ENCODE results near the gene OR1I1.

The OR1I1 gene

GRCh38 chr19:15098460-15098859 lies 16.4 kb downstream of the OR1I1 start:
- no peak for DNase-seq (ENCODE audit: low spot score)

- DNase-seq (ENCODE audit: low spot score) = no peak
Observed at GRCh38 chr19:15099017-15099582, 17.1 kb downstream of the OR1I1 start.

DNA sequence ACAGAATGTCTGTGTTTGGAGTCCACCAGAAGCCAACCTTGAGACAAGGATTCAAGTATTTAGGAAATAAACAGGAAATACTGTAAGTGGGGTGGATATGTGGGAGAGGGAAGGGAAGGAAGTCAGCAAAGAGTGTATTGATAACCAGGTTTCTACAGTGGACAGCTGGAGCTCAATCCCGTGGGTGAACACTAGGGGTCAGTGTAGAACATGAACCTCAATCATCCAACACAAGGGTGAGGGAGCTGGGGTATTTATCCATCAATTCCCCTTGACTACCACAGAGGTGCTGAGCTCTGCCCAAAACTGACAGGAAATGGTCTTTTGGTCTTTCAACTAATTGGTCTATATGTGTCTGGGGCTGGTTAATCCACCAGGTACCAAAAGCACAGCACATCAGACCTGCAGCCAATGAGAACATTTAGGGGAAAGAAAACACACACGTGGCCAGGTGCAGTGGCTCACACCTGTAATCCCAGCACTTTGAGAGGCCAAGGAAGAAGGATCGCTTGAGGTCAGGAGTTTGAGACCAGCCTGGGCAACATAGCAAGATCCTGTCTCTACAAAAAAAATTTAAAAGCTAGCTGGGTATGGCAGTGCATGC lies 19.6 kb downstream of the OR1I1 start:
- no peak for DNase-seq (ENCODE audit: low spot score)

DNA sequence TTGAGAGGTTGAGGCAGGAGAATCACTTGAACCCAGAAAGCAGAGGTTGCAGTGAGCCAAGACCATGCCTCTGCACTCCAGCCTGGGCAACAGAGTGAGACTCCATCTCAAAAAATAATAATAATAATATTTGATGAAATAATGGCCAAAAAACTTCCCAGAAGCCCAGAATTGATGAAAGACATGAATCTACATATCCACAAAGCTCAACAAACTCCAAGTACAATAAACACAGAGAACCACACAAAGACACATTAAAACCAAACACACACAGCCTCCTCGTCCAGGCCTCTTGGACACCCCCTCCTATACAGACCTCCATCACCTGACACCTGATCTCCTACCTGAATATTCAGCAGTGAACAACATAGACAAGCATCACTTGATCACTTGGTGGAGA lies 22.0 kb downstream of the OR1I1 start:
- DNase-seq (ENCODE audit: low spot score) = no peak

- DNase-seq (ENCODE audit: low spot score) = no peak
Observed at GRCh38 chr19:15104411-15104810, 22.4 kb downstream of the OR1I1 start.

DNA sequence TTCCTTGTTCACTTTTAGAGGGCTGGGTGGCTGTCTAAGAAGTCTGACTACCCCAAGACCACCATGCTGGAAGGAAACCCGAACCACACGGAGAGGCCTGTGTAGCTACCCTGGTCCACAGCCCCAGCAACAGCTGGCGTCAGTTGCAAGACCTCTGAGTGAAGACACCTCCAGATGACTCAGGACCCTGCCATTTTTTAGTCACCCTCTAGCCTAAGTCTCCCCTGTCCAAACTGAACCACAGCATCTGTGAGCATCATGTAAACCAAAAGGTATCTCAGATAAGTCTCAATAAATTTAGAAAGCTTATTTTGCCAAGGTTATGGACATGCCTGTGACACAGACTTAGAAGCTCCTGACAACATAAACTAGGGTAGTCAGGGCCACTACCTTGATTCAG lies 23.0 kb downstream of the OR1I1 start:
- DNase-seq (ENCODE audit: low spot score) = no peak

DNA sequence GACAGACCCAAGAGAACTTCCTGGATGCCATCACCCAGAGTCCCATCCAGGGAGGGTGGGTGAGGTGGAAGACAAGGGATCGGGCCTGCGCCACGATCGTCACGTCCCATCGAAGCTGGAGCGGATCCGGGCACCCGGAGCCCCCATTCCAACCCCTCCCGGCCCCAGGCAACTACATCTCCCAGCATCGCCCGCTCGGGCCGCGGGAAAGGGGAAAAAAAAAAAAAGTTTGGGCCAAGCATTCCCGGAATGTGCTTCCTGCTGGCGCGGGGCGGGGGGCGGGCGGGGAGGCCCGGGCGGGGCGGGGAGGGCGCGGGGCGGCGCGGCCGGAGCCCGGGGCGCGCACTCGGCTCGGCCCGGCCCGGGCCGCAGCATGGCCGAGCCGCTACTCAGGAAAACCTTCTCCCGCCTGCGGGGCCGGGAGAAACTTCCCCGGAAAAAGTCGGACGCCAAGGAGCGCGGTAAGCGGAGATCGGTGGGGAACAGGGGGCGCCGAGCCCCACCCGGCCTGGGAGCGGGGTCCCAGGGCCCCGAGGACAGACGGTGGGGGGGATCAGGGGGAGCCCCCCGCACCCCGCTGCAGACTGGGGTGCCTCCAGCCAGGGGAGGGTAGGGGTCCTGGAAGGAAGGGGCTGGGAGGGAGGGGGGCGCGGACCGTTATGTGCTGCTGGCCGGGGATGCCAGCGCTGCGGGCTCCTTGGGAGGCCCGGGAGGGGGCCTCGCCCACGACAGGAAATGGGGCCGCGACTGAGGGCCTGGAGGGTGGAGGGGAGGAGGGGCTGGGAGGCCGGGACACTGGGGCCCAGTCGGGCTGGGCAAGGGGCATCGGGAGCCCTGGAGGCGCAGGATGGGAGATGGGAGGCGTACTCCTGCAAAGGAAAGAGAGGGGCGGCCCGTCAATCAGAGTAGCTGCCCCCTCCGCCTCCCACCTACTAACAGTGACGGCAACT lies 25.3 kb downstream of the OR1I1 start, which contains the start of gene SYDE1:
Gene SYDE1, plus strand, starts transcription at position 341 of the 950 bp plus-strand sequence. Its CDS starts 33 bp downstream, at position 374.
- no peak for DNase-seq (ENCODE audit: low spot score)

DNA sequence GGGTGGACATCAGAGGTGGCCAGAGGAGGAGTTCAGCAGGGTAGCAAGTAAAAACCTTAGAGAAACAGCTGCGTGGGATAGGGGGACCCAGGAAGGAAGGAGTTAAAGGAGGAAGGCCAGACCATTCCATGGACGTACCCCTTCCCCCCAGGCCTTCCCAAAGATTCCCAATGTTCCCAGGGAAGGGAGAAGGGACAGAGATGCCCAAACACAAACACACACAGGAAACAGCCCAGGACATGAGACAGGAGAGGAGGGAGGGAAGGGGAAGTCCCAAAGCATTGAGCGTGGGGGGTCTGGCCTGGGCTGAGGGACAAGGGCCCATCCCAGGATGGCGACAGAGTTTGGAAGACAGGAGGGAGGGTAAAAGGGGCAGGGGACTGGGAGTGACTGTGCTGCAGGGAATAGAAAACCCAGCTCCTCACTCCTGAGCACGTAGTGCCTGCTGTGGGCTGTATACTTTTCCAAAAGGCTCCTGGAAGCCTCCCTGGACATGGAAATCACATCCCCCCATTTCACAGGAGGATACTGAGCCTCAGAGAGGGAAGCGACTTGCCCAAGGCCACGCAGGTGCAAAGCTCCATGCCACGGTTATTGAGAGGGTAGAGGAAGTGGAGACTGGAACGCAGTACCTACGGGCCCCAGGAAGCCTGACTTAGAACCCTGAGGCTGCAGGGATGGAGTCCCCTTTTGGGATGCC lies 26.3 kb downstream of the OR1I1 start:
- DNase-seq (ENCODE audit: low spot score) = no peak

DNA sequence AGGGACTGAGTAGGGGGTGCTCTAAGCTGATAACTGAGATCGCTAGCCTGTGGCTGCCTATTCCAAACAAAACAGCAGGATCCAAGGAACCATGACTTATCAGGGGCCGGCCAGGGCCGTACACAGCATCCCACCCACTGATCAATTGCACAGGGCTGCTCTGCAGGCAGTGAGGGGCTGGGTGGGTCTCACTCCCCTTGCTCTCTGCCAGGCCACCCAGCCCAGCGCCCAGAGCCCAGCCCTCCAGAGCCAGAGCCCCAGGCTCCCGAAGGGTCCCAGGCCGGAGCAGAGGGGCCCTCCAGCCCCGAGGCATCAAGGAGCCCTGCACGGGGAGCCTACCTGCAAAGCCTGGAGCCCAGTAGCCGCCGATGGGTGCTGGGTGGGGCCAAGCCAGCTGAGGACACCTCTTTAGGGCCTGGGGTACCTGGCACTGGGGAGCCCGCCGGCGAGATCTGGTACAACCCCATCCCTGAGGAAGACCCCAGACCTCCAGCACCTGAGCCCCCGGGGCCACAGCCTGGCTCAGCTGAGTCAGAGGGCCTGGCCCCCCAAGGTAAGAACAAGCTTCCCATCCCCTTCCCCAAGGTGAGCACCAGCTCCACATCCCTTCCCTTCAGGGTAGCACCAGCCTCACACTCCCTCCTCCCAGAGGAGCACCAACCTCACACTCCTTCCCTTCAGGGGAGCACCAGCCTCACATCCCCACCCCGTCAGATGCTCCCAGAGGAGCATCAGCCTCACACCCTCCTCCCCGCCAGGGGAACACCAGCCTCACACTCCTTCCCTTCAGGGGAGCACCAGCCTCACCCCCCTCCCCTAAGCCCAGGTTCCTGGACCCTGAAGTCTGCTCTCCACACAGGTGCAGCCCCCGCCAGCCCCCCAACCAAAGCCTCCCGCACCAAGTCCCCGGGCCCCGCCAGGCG lies 27.1 kb downstream of the OR1I1 start:
- no peak for DNase-seq (ENCODE audit: low spot score)

DNA sequence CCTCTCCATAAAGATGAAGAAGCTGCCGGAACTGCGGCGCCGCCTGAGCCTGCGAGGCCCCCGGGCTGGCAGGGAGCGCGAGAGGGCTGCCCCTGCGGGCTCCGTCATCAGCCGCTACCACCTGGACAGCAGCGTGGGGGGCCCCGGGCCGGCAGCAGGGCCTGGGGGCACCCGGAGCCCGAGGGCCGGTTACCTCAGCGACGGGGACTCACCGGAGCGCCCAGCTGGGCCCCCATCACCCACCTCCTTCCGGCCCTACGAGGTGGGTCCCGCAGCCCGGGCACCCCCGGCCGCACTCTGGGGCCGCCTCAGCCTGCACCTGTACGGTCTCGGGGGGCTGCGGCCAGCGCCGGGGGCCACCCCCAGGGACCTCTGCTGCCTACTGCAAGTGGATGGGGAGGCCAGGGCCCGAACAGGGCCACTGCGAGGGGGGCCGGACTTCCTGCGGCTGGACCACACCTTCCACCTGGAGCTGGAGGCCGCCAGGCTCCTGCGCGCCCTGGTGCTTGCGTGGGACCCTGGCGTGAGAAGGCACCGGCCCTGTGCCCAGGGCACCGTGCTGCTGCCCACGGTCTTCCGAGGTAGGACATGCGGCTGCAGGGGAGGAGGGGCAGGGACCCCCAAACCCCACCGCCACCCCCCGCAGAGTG lies 27.9 kb downstream of the OR1I1 start:
- no peak for DNase-seq (ENCODE audit: low spot score)

DNA sequence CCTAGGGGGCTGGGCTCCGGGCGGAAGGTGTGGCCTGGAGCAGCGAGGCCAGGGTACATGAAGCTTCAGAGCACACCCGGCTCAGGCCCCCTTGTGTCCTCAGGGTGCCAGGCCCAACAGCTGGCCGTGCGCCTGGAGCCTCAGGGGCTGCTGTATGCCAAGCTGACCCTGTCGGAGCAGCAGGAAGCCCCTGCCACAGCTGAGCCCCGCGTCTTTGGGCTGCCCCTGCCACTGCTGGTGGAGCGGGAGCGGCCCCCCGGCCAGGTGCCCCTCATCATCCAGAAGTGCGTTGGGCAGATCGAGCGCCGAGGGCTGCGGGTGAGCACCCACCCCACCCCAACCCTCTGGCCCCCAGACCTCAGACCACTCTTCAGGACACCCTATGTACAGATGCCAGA lies 28.4 kb downstream of the OR1I1 start:
- DNase-seq (ENCODE audit: low spot score) = no peak

GRCh38 chr19:15111758-15112157 lies 29.7 kb downstream of the OR1I1 start:
- no peak for DNase-seq (ENCODE audit: low spot score)

DNA sequence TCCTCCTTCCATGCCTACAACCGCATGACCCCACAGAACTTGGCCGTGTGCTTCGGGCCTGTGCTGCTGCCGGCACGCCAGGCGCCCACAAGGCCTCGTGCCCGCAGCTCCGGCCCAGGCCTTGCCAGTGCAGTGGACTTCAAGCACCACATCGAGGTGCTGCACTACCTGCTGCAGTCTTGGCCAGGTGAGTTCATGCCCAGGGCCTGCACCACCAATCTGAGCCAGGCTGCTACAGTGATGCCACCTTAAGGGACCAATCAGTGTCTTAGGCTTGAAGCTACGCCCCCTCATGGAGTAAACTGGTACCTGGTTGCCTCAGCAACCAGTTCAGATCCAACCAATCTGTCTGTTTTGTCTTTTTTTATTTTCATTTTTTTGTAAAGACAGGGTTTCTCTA lies 30.4 kb downstream of the OR1I1 start:
- DNase-seq (ENCODE audit: low spot score) = no peak

DNA sequence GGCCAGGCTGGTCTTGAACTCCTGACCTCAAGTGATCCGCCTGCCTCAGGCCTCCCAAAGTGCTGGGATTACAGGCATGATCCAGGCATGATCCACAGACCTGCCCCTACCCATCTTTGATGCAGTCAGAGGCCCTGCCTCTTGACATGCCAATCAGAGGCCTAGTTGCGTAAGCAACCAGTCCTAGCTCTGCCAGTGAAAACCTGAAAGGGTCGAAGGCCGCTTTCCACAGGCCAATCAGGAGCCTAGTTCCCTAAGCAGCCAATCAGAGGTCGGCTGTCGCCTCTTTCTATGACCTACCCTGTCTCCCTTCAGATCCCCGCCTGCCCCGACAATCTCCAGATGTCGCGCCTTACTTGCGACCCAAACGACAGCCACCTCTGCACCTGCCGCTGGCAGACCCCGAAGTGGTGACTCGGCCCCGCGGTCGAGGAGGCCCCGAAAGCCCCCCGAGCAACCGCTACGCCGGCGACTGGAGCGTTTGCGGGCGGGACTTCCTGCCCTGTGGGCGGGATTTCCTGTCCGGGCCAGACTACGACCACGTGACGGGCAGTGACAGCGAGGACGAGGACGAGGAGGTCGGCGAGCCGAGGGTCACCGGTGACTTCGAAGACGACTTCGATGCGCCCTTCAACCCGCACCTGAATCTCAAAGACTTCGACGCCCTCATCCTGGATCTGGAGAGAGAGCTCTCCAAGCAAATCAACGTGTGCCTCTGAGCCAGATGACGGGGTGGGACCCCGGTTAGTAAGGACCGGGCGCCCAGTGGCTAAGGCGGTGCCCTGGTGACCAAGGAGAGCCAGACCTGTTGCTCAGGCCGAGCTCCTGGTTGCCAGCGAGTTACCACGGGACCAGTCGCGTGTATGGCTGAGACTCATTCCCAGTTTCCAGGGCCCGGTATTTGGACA lies 31.5 kb downstream of the OR1I1 start:
- DNase-seq (ENCODE audit: low spot score) = no peak

- DNase-seq (ENCODE audit: low spot score) = no peak
Observed at GRCh38 chr19:15114153-15114540, 32.1 kb downstream of the OR1I1 start.

GRCh38 chr19:15115080-15115479 lies 33.1 kb downstream of the OR1I1 start:
- no peak for DNase-seq (ENCODE audit: low spot score)

DNA sequence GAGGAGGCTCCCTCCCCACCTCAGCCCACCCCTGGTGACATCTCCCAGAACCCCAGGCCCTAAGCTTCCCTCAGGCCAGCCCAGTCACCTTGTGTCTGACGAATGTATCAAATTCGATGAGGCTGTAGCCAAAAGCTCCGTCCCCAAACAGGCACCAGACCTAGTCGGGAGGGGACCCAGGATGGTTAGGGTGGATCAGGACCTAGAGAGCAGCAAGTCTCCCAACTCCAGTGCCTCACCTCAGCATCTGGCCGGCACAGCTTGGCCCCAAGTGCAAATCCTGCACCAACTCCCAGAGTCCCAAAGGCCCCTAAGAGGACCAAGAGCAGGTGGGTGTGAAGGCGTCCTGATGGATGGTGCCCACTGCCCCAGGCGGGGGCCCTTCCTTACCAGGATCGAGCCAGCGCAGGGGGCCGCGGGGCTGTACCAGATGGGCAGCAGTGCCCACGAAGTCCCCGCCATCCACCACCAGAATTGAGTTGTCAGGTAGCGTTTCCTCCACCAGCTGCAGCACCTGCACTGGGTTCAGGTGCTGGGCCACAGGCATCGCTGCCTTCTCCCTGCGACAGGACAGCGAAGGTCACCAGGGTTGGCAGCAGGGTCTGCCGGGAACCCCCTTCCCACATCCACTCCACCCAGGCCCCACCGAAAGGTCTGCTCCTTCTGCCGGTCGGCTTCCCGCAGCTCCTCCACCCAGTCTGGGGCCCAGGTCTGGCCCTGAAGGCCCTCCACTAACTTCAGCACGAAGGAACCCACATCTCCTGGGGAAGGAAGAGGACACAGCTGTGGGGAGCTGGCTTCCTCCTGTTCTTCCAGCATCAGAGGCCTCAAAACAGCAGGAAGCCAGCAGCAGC lies 34.0 kb downstream of the OR1I1 start:
- DNase-seq (ENCODE audit: low spot score) = no peak

DNA sequence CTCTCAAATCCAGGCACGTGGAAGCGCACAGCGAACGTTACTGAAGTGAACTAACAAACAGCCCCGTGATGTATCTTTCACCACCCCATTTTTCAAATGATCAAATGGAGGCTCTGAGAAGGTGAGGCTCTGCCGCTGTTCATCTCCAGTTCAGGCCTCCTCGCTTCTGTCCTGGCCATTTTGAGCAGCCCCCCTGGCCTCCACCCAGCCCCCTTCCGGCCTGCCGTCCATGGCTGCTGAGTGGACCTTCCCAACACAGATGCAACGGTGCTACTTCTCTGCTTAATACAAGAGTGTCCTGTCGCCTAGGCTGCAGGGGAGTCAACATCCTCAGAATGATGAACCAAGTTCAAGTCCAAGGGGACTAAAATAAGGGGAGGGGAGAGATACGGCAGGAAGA lies 34.8 kb downstream of the OR1I1 start:
- DNase-seq (ENCODE audit: low spot score) = no peak

GRCh38 chr19:15118248-15118647 lies 36.2 kb downstream of the OR1I1 start:
- DNase-seq (ENCODE audit: low spot score) = no peak

Data from putamen (tissue), 1 donor.